HepG2 (cell line): ENCODE results near the gene RHBDL1. TPM values are rescaled to one million over a fixed set of nuclear protein-coding genes. Genes with fewer than 3 reads are reported as not detected.

ENCODE experiments used
- E2F1 ChIP-seq: sonication (generic); formaldehyde crosslinking; IDR thresholded peaks from 2 replicates; pipeline ENCODE4 v1.5.0; 2020; ENCODE audit warnings: missing genetic modification reagents
- ETV5 ChIP-seq: IDR thresholded peaks from 2 replicates; pipeline ENCODE4 v1.6.1; 2018; ENCODE audit warnings: missing biosample characterization, missing genetic modification reagents, inconsistent platforms, borderline replicate concordance
- FUBP1 ChIP-seq: sonication (generic); formaldehyde crosslinking; IDR thresholded peaks from 2 replicates; pipeline ENCODE4 v1.5.1; 2020; ENCODE audit warnings: missing genetic modification reagents, mild to moderate bottlenecking, borderline replicate concordance
- GZF1 ChIP-seq: sonication (generic); formaldehyde crosslinking; IDR thresholded peaks from 2 replicates; pipeline ENCODE4 v1.5.1; 2020; ENCODE audit warnings: mild to moderate bottlenecking, missing genetic modification reagents
- MIER2 ChIP-seq: IDR thresholded peaks from 2 replicates; pipeline ENCODE4 v1.6.1; 2016; ENCODE audit warnings: missing biosample characterization, missing genetic modification reagents
- NFE2 ChIP-seq: sonication (generic); formaldehyde crosslinking; IDR thresholded peaks from 2 replicates; pipeline ENCODE4 v1.4.0; 2020; ENCODE audit warnings: missing genetic modification reagents
- RFXANK ChIP-seq: IDR thresholded peaks from 2 replicates; pipeline ENCODE4 v1.6.1; 2016
- ZFX ChIP-seq: sonication (generic); formaldehyde crosslinking; IDR thresholded peaks from 2 replicates; pipeline ENCODE4 v1.4.0; 2020; ENCODE audit warnings: mild to moderate bottlenecking, low read depth, missing genetic modification reagents, moderate library complexity
- ZFY ChIP-seq: sonication (generic); formaldehyde crosslinking; IDR thresholded peaks from 2 replicates; pipeline ENCODE4 v1.4.0; 2020; ENCODE audit warnings: missing genetic modification reagents
- ZFYVE20 ChIP-seq: sonication (generic); formaldehyde crosslinking; IDR thresholded peaks from 2 replicates; pipeline ENCODE4 v1.8.0; 2023; ENCODE audit warnings: low read depth, mild to moderate bottlenecking, moderate library complexity, missing genetic modification reagents, borderline replicate concordance
- polyA plus RNA-seq, 8 experiments: library from polyadenylated mRNA; depleted of rRNA in 3 of 8; stranded (reverse) in 7 of 8; unstranded in 1 of 8; fragments of >200 nt; fragmentation: Illumina TruSeq in 4 of 8; extraction: Trizol in 4 of 8; gene quantifications; 2 replicates each; pipeline versions ENCODE4 v1.2.1 to v1.2.3, GENCODE V29; 2011 to 2016; ENCODE audit warnings: low read depth in 4 of 8, missing spikeins in 1 of 8, mixed read lengths in 1 of 8; ENCODE audit not compliant: insufficient read depth in 1 of 8
- total RNA-seq, 5 experiments: library from RNA; depleted of rRNA; stranded (reverse); fragments of >200 nt; fragmentation: Illumina TruSeq; extraction: Trizol; gene quantifications; 2 replicates each; pipeline ENCODE4 v1.2.3, GENCODE V29; 2016; ENCODE audit warnings: low read depth in 1 of 5
- TF ChIP-seq, protein P1 (sequence below): sonication (generic); formaldehyde crosslinking; IDR thresholded peaks from 2 replicates; pipeline ENCODE4 v1.5.1; 2020; ENCODE audit warnings: missing genetic modification reagents, mild to moderate bottlenecking, borderline replicate concordance

The RHBDL1 gene
- total and polyA plus RNA-seq, 2 of the 13 experiments (the other 11 are each of a cell fraction or from before 2014, with no cell fraction given): 1.8 to 3.8 TPM

DNA sequence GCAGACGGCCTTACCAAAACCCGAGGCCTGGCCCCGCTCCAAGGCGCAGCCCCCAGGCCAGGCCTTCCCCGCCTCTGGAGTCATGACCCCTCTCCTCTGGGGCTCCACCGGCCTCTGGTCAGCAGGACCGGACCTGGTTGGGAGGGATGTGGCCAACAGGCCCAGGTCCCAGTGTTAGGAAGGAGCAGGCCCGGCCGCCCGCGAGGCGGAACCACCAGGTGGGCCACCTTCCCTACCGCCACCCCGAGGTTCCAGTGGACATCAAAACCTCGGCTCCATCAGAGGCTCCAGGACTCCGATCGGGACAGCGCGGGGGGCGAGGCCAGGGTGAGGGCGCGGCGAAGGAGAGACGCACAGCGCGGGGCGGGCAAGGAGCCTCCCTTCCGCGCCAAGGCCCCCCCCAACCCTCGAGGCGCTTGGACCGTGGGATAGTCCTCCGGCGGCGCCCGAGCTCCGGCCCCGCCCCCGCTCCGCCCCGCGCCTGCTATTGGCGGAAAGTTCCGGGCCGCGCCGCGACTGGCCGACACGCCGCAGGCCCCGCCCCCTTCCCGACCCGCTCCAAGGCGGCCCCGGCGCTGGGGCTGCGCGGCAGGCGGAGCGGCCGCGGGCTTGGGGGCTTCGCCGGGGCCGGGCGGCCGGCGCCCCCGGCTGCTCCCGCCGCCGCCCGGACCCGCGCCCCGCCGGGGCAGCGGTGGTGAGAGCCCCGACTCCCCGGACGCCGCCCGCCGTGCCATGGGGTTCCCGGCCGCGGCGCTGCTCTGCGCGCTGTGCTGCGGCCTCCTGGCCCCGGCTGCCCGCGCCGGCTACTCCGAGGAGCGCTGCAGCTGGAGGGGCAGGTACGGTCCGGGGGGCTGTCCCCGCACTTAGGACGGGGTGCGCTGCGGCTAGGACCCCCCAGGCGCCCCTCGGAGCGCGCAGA is 39.3 kb downstream of the RHBDL1 start, which contains the start of gene METRN (continued):
- TF ChIP-seq FUBP1 (CRISPR knock-in tag) (no peak), ZFYVE20 (CRISPR knock-in tag) (no peak), ETV5 (CRISPR knock-in tag) (no peak), MIER2 (CRISPR knock-in tag) (no peak), NFE2 (no peak), GZF1 (CRISPR knock-in tag) (peak; percentile 81; the same call in 1 of the 2 replicates), ZFY (CRISPR knock-in tag) (peak; percentile 55), RFXANK (CRISPR knock-in tag) (no peak), ZFX (CRISPR knock-in tag) (peak; percentile 54; the same call in 1 of the 2 replicates), E2F1 (CRISPR knock-in tag) (no peak)
- TF ChIP-seq, protein P1, sequence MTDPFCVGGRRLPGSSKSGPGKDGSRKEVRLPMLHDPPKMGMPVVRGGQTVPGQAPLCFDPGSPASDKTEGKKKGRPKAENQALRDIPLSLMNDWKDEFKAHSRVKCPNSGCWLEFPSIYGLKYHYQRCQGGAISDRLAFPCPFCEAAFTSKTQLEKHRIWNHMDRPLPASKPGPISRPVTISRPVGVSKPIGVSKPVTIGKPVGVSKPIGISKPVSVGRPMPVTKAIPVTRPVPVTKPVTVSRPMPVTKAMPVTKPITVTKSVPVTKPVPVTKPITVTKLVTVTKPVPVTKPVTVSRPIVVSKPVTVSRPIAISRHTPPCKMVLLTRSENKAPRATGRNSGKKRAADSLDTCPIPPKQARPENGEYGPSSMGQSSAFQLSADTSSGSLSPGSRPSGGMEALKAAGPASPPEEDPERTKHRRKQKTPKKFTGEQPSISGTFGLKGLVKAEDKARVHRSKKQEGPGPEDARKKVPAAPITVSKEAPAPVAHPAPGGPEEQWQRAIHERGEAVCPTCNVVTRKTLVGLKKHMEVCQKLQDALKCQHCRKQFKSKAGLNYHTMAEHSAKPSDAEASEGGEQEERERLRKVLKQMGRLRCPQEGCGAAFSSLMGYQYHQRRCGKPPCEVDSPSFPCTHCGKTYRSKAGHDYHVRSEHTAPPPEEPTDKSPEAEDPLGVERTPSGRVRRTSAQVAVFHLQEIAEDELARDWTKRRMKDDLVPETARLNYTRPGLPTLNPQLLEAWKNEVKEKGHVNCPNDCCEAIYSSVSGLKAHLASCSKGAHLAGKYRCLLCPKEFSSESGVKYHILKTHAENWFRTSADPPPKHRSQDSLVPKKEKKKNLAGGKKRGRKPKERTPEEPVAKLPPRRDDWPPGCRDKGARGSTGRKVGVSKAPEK (CRISPR knock-in tag): no peak
